ENCODE results near the gene PPP3R1. TPM values are rescaled to one million over a fixed set of nuclear protein-coding genes. Genes with fewer than 3 reads are reported as not detected.

The PPP3R1 gene
- polyA plus RNA-seq, 2 of the 4 experiments (the other 2 are of a cell fraction) = 27.3 to 55.1 TPM

DNA sequence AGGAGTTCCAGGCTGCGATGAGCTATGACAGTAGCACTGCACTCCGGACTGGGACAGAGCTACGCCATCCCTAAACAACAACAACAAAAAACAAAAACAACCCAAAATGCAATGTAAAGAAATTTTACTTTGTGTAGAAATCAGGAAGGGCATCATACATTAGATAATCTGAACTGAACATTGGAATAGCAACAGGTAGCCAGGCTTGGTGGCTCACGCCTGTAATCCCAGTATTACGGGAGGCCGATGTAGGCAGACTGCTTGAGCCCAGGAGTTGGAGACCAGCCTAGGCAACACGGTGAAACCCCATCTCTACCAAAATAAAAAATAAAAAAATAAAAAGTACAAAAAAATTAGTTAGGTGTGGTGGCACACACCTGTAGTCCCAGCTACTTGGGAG lies 96.7 kb downstream of the PPP3R1 start:
- DNase-seq (ENCODE audit: low read depth in 1 of 2, low spot score in 1 of 2) (no peak), FAIRE-seq (no peak), ATAC-seq (no peak)
- TF ChIP-seq, protein P1, sequence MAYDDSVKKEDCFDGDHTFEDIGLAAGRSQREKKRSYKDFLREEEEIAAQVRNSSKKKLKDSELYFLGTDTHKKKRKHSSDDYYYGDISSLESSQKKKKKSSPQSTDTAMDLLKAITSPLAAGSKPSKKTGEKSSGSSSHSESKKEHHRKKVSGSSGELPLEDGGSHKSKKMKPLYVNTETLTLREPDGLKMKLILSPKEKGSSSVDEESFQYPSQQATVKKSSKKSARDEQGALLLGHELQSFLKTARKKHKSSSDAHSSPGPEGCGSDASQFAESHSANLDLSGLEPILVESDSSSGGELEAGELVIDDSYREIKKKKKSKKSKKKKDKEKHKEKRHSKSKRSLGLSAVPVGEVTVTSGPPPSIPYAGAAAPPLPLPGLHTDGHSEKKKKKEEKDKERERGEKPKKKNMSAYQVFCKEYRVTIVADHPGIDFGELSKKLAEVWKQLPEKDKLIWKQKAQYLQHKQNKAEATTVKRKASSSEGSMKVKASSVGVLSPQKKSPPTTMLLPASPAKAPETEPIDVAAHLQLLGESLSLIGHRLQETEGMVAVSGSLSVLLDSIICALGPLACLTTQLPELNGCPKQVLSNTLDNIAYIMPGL (CRISPR knock-in tag; IDR thresholded peaks at IDR 0.05; ENCODE audit: borderline replicate concordance) = no peak
- TF ChIP-seq ZNF302 (CRISPR knock-in tag; IDR thresholded peaks at IDR 0.05) (no peak), NR3C1 (IDR thresholded peaks at IDR 0.05) (no peak), SMC3 (IDR thresholded peaks at IDR 0.05) (no peak), CHD2 (IDR thresholded peaks at IDR 0.05; ENCODE audit: low read length, partially characterized antibody) (no peak), RNF2 (IDR thresholded peaks at IDR 0.05; ENCODE audit: borderline replicate concordance, low read depth) (no peak), BHLHE40 (IDR thresholded peaks at IDR 0.05; ENCODE audit: low read depth, low read length) (no peak), HDAC2 (IDR thresholded peaks at IDR 0.05) (no peak)
- Histone ChIP-seq H3K4me1 (peaks cover 18% of the 10 kb centered on the region), H3K27ac (no peak overlapping the region), H3K4me3 (no peak overlapping the region), H3K4me2 (peak overlapping the region; percentile 73), H3K9me3 (no peaks in the 10 kb centered on the region)
- POLR2A ChIA-PET = no interaction called here
- CTCF ChIA-PET = interaction anchor here (0.9 to 2.1 kb wide), 7 partner anchors 17 to 285 kb away, joined by 3 to 7 read pairs (median 3); no protein-coding TSS in a partner anchor
- WGBS (ENCODE audit: missing lambda C conversion rate) = 86% methylated on average over 7 of the region's 7 CpGs

DNA sequence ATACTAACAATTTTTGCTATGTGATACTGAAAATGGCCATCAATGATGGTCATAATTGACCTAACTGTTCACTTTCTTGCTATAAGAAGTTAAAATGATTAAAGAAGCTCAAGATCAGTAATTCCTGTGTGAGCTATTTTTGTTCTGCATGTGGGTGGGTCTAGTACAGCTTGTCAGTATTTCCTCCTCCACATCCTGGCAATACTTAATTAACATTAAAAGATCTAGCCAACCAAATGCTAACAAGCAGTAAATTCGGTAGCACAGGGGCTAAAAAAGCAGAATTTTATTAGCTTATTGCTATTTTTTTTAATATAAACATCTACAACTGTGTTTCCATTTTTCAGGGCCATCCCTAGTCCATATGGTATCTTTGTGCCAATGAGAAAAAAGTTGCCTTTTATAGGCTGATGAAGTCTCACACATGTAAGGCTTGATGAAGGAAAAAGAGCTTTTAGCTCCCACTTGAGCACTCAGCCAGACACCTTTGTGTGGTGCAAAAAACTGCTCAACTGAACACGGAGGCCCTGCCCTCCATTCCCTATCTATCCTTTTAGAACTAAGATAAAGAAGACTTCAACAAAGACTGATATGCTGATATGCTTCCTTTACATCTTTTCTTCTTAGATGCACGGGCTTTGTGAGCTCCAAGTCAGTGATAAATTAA lies 99.5 kb downstream of the PPP3R1 start:
- CTCF ChIA-PET = interaction anchor here (1.0 to 2.2 kb wide), 8 partner anchors 9 to 130 kb away, joined by 3 to 6 read pairs (median 3); no protein-coding TSS in a partner anchor
- peaks cover 9% of the 10 kb centered on the region; the same call in 1 of the 3 replicates for H3K4me1 ChIP-seq
- ATAC-seq (no peak), FAIRE-seq (no peak), DNase-seq (ENCODE audit: low read depth in 1 of 2, low spot score in 1 of 2) (no peak)
- H3K4me2 ChIP-seq = no peak overlapping the region
- TF ChIP-seq CBX2 (IDR thresholded peaks at IDR 0.05; ENCODE audit: borderline replicate concordance, low read depth) = no peak
- TF ChIP-seq FOSL2 (IDR thresholded peaks at IDR 0.05) = no peak
- TF ChIP-seq FOSL2 (CRISPR knock-in tag; IDR thresholded peaks at IDR 0.05) = no peak
- TF ChIP-seq MAZ (IDR thresholded peaks at IDR 0.05; ENCODE audit: borderline replicate concordance, low read depth, low read length) = no peak
- no peak for TF ChIP-seq EP300 (IDR thresholded peaks at IDR 0.05)
- TF ChIP-seq RNF2 (IDR thresholded peaks at IDR 0.05; ENCODE audit: borderline replicate concordance, low read depth) = no peak
- TF ChIP-seq, protein P2, sequence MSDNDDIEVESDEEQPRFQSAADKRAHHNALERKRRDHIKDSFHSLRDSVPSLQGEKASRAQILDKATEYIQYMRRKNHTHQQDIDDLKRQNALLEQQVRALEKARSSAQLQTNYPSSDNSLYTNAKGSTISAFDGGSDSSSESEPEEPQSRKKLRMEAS (IDR thresholded peaks at IDR 0.05) = no peak
- no peaks in the 10 kb centered on the region for H3K9me3 ChIP-seq
- H3K4me3 ChIP-seq = no peak overlapping the region
- POLR2A ChIA-PET = interaction anchor here (0.6 to 1.1 kb wide), 2 partner anchors 90 to 100 kb away, joined by 3 to 4 read pairs; partner anchors contain the start of genes C1D and PPP3R1
- 75% methylated on average over 3 of the region's 3 CpGs for WGBS (ENCODE audit: missing lambda C conversion rate)
- H3K27ac ChIP-seq = no peak overlapping the region

DNA sequence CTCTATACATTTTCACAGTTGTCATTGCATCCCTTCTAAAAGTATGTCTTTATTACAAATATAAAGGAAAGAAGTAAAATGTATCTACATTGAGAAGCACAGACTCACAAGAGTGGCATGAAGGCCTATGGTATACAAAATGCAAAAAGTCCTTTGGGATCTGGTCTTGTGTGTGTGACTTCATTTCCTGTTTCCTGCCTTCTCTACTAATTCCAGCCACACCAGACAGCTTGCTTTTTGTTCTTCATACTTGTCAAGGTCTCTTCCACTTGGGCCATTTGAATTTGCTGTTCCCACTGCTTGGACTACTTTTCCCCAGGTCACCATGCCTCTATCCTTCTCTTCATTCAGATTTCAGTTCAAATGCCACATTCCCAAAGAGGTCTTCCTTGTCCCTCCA lies 101.3 kb downstream of the PPP3R1 start:
- no peak for DNase-seq (ENCODE audit: low read depth in 1 of 2, low spot score in 1 of 2)
- no peak overlapping the region for H3K4me2 ChIP-seq

More for the DNA sequence above, 101.3 kb downstream of the PPP3R1 start:
- POLR2A ChIA-PET = no interaction called here
- ATAC-seq = no peak
- peaks cover 5% of the 10 kb centered on the region; the same call in 1 of the 3 replicates for H3K4me1 ChIP-seq
- no peak for FAIRE-seq
- no peak overlapping the region for H3K4me3 ChIP-seq
- H3K9me3 ChIP-seq = no peaks in the 10 kb centered on the region
- CTCF ChIA-PET = interaction anchor here (1.0 to 1.6 kb wide), 2 partner anchors 115 to 169 kb away, joined by 3 read pairs; partner anchors contain the start of gene CNRIP1
- no peak overlapping the region for H3K27ac ChIP-seq
- TF ChIP-seq, protein P3, sequence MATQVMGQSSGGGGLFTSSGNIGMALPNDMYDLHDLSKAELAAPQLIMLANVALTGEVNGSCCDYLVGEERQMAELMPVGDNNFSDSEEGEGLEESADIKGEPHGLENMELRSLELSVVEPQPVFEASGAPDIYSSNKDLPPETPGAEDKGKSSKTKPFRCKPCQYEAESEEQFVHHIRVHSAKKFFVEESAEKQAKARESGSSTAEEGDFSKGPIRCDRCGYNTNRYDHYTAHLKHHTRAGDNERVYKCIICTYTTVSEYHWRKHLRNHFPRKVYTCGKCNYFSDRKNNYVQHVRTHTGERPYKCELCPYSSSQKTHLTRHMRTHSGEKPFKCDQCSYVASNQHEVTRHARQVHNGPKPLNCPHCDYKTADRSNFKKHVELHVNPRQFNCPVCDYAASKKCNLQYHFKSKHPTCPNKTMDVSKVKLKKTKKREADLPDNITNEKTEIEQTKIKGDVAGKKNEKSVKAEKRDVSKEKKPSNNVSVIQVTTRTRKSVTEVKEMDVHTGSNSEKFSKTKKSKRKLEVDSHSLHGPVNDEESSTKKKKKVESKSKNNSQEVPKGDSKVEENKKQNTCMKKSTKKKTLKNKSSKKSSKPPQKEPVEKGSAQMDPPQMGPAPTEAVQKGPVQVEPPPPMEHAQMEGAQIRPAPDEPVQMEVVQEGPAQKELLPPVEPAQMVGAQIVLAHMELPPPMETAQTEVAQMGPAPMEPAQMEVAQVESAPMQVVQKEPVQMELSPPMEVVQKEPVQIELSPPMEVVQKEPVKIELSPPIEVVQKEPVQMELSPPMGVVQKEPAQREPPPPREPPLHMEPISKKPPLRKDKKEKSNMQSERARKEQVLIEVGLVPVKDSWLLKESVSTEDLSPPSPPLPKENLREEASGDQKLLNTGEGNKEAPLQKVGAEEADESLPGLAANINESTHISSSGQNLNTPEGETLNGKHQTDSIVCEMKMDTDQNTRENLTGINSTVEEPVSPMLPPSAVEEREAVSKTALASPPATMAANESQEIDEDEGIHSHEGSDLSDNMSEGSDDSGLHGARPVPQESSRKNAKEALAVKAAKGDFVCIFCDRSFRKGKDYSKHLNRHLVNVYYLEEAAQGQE (IDR thresholded peaks at IDR 0.05) = no peak
- TF ChIP-seq, protein P4, sequence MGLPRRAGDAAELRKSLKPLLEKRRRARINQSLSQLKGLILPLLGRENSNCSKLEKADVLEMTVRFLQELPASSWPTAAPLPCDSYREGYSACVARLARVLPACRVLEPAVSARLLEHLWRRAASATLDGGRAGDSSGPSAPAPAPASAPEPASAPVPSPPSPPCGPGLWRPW (IDR thresholded peaks at IDR 0.05) = no peak
- TF ChIP-seq CHD4 (IDR thresholded peaks at IDR 0.05; ENCODE audit: borderline replicate concordance) (no peak), FOXS1 (CRISPR knock-in tag; IDR thresholded peaks at IDR 0.05) (no peak), PHF8 (IDR thresholded peaks at IDR 0.05; ENCODE audit: borderline replicate concordance, low read depth) (no peak), NFE2L2 (conservative IDR thresholded peaks at IDR 0.05; ENCODE audit: low read length) (no peak), TP53 (CRISPR knock-in tag; IDR thresholded peaks at IDR 0.05) (no peak), SMC3 (IDR thresholded peaks at IDR 0.05) (no peak), JUN (IDR thresholded peaks at IDR 0.05) (no peak), SREBF2 (IDR thresholded peaks at IDR 0.05) (no peak)
- TF ChIP-seq, protein P5, sequence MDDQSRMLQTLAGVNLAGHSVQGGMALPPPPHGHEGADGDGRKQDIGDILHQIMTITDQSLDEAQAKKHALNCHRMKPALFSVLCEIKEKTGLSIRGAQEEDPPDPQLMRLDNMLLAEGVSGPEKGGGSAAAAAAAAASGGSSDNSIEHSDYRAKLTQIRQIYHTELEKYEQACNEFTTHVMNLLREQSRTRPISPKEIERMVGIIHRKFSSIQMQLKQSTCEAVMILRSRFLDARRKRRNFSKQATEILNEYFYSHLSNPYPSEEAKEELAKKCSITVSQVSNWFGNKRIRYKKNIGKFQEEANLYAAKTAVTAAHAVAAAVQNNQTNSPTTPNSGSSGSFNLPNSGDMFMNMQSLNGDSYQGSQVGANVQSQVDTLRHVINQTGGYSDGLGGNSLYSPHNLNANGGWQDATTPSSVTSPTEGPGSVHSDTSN (IDR thresholded peaks at IDR 0.05) = no peak
